Parathyroid adenoma (tissue), 2 donors: ENCODE data around the gene HTRA1.

Experiments
- H2AFZ ChIP-seq: fragments of 300-600 bp; sonication (generic); one replicate; pipeline ENCODE4 v1.7.0; 2017; ENCODE audit warnings: antibody characterized with exemption, mild to moderate bottlenecking
- H3K27ac ChIP-seq: fragments of 300-600 bp; sonication (generic); one replicate; pipeline ENCODE4 v1.7.0; 2017
- H3K27me3 ChIP-seq: fragments of 300-600 bp; sonication (generic); one replicate; pipeline ENCODE4 v1.7.0; 2017; ENCODE audit warnings: low read length; ENCODE audit not compliant: control insufficient read depth, insufficient read depth
- H3K36me3 ChIP-seq: fragments of 300-600 bp; sonication (generic); one replicate; pipeline ENCODE4 v1.7.0; 2017; ENCODE audit warnings: low read length; ENCODE audit not compliant: control insufficient read depth, insufficient read depth
- H3K4me1 ChIP-seq: fragments of 300-600 bp; sonication (generic); one replicate; pipeline ENCODE4 v1.7.0; 2017; ENCODE audit warnings: control low read depth
- H3K4me2 ChIP-seq: fragments of 300-600 bp; sonication (generic); one replicate; pipeline ENCODE4 v1.7.0; 2017; ENCODE audit warnings: low read length
- H3K4me3 ChIP-seq: fragments of 300-600 bp; sonication (generic); one replicate; pipeline ENCODE4 v1.7.0; 2017; ENCODE audit warnings: low read depth, low read length
- H3K79me2 ChIP-seq: fragments of 300-600 bp; sonication (generic); one replicate; pipeline ENCODE4 v1.7.0; 2017; ENCODE audit warnings: control low read depth
- H3K9ac ChIP-seq: fragments of 300-600 bp; sonication (generic); one replicate; pipeline ENCODE4 v1.7.0; 2017; ENCODE audit warnings: mild to moderate bottlenecking
- H3K9me3 ChIP-seq: fragments of 300-600 bp; sonication (generic); one replicate; pipeline ENCODE4 v1.7.0; 2017; ENCODE audit warnings: low read length; ENCODE audit not compliant: control insufficient read depth
- TF ChIP-seq, protein P1 (sequence below): fragments of 300-600 bp; sonication (generic); IDR thresholded peaks from one replicate; pipeline ENCODE4 v1.7.0; 2017; ENCODE audit warnings: antibody characterized with exemption, mild to moderate bottlenecking
- donor health status: primary hyperparathyroidism.

Gene HTRA1

DNA sequence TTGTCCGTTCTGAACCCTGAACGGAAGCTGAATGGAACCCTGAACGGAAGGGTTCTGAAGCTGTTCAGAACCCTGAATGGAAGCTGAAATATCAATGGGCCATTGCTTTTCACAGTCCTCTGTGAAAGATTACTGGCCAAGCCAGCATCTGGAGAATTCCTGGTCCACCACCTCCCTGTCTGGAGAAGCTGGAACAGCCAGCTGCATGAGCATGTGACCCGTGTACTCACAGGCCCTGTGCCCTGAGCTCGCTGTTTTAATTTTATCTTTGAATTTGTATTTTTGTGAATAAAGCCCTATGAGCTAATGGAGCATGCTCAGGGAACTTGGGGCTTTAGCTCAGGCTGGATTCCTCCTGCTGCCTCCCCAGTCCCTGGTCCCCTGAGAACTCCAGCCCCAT is 37.2 kb downstream of the HTRA1 start:
- H3K79me2 ChIP-seq, result no peaks in the 10 kb centered on the region
- no peak overlapping the region for H3K4me3 ChIP-seq
- H3K9ac ChIP-seq, result no peak overlapping the region
- no peaks in the 10 kb centered on the region for H3K4me1 ChIP-seq
- H3K27ac ChIP-seq, result no peak overlapping the region
- H3K4me2 ChIP-seq, result no peak overlapping the region
- H3K9me3 ChIP-seq, result no peaks in the 10 kb centered on the region
- H3K36me3 ChIP-seq, result no peaks in the 10 kb centered on the region
- TF ChIP-seq, protein P1, sequence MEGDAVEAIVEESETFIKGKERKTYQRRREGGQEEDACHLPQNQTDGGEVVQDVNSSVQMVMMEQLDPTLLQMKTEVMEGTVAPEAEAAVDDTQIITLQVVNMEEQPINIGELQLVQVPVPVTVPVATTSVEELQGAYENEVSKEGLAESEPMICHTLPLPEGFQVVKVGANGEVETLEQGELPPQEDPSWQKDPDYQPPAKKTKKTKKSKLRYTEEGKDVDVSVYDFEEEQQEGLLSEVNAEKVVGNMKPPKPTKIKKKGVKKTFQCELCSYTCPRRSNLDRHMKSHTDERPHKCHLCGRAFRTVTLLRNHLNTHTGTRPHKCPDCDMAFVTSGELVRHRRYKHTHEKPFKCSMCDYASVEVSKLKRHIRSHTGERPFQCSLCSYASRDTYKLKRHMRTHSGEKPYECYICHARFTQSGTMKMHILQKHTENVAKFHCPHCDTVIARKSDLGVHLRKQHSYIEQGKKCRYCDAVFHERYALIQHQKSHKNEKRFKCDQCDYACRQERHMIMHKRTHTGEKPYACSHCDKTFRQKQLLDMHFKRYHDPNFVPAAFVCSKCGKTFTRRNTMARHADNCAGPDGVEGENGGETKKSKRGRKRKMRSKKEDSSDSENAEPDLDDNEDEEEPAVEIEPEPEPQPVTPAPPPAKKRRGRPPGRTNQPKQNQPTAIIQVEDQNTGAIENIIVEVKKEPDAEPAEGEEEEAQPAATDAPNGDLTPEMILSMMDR, result no peak
- no peak overlapping the region for H2AFZ ChIP-seq
- no peaks in the 10 kb centered on the region for H3K27me3 ChIP-seq

DNA sequence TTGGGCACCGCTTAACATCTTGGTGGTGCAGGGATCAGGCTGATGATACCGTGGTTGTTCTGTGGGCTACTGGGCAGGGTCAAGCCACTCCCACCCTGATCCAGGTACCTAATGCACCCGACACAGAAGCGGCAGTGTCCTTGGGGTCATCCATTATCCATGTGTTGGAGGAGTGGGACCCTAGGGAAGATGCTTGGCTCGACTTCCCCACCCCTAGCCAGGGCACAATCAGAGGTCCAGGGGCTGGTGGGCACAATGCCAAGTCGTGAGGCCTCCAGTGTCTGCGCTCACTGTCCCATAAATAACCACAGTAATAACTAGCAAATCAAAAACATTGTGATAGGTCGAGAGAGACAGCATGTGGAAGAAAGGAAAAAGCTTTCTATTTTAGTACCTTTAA is 37.7 kb downstream of the HTRA1 start:
- Histone ChIP-seq H3K36me3 (no peaks in the 10 kb centered on the region), H3K27ac (no peak overlapping the region), H3K9ac (no peak overlapping the region), H3K4me1 (no peaks in the 10 kb centered on the region), H3K9me3 (no peaks in the 10 kb centered on the region), H3K4me2 (no peak overlapping the region), H3K4me3 (no peak overlapping the region), H2AFZ (no peak overlapping the region), H3K27me3 (no peaks in the 10 kb centered on the region), H3K79me2 (no peaks in the 10 kb centered on the region)
- TF ChIP-seq, protein P1, result no peak

DNA sequence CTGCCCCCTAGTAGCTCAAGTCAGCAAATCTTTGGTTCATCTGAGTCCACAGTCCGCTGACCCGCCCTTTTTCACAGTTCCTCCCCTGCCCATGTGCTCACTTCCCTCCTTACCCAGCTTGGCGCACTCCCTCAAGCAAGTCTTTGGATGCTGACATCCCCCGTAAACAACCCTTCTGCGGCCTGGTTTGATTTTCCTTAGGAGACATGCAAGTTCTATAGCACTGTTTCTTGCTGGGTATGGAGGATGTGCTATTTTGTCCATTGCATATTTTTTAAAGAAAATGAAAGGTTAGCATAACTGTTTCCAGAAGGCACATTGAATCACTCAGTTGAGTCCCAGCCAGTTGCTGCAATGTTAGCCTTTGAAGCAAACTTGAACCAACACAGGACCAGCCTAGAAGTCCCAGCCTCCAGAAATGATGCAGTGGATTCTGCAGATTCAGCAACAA is 38.2 kb downstream of the HTRA1 start:
- Histone ChIP-seq H3K9ac (no peak overlapping the region), H3K27ac (no peak overlapping the region), H3K4me1 (no peaks in the 10 kb centered on the region), H3K27me3 (no peaks in the 10 kb centered on the region), H2AFZ (no peak overlapping the region), H3K4me2 (no peak overlapping the region), H3K9me3 (no peaks in the 10 kb centered on the region), H3K36me3 (no peaks in the 10 kb centered on the region), H3K4me3 (no peak overlapping the region), H3K79me2 (no peaks in the 10 kb centered on the region)
- TF ChIP-seq, protein P1, result no peak

DNA sequence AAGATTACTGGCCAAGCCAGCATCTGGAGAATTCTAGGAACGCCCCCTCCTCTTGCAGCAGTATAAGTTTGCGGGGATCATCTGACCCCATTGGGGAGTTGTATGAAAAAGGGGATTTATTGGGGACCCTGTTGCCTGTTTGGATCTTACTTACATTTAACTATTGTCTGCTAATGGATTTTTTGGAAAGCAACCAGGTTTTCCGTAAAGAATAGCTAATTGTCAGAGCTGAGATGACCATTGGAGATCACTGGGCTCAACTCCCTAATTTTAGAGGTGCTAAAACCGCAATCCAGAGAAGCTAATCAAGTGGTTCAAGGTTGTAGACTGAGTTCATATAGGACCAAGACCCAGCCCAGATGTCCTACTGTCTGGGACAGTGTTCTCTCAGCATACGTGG is 38.8 kb downstream of the HTRA1 start:
- Histone ChIP-seq H3K9me3 (no peaks in the 10 kb centered on the region), H3K27ac (no peak overlapping the region), H3K27me3 (no peaks in the 10 kb centered on the region), H3K4me1 (no peaks in the 10 kb centered on the region), H3K4me2 (no peak overlapping the region), H3K79me2 (no peaks in the 10 kb centered on the region), H3K36me3 (no peaks in the 10 kb centered on the region), H3K4me3 (no peak overlapping the region), H3K9ac (no peak overlapping the region), H2AFZ (no peak overlapping the region)
- TF ChIP-seq, protein P1, result no peak

DNA sequence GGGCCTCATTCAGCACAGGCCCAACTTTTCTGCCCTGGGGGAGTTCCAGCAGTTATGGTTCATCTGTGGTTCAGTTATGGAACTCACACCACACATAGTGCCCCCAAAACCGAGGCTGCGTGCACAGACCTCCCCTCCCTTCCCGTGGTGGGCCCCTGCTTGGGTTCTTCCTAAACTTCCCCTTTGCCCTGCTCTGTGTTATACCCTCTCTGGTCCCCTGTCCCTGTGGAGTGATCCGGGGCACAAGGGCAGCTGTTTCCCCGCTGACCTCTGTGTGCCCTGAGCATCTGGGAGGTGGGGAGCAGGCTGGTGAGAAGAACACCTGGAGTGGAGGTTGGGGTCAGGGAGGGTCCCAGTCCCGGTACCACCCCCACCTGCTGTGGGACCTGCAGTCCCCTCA is 39.4 kb downstream of the HTRA1 start:
- no peaks in the 10 kb centered on the region for H3K27me3 ChIP-seq
- TF ChIP-seq, protein P1, result no peak
- no peaks in the 10 kb centered on the region for H3K79me2 ChIP-seq
- H3K4me1 ChIP-seq, result no peaks in the 10 kb centered on the region
- no peaks in the 10 kb centered on the region for H3K36me3 ChIP-seq
- no peak overlapping the region for H3K4me3 ChIP-seq
- H3K9ac ChIP-seq, result no peak overlapping the region
- H2AFZ ChIP-seq, result no peak overlapping the region
- H3K9me3 ChIP-seq, result no peaks in the 10 kb centered on the region
- H3K27ac ChIP-seq, result no peak overlapping the region
- no peak overlapping the region for H3K4me2 ChIP-seq
